H1 (cell line): ENCODE data around the gene DUSP2. TPM values are rescaled to one million over a fixed set of nuclear protein-coding genes. Genes with fewer than 3 reads are reported as not detected.

ENCODE experiments used
- CTCF ChIA-PET: fragments of 300-600 bp; sonication (Branson Sonifier 250); formaldehyde crosslinking; loops from one replicate; lab custom pipeline; 2021; ENCODE audit not compliant: partially characterized antibody; lab: Charles Lee
- POLR2A ChIA-PET: fragments of 300-600 bp; sonication (Branson Sonifier 250); formaldehyde crosslinking; loops from one replicate; lab custom pipeline; 2021; ENCODE audit warnings: inconsistent platforms; ENCODE audit not compliant: partially characterized antibody; lab: Charles Lee
- DNase-seq, 2 experiments: peaks; one replicate each; pipeline versions ENCODE4 v3.0.0 to v3.0.0-alpha.2; 2010 to 2022; ENCODE audit warnings: low spot score in 2 of 2, low read depth in 1 of 2, mixed read lengths in 1 of 2
- FAIRE-seq: peaks from 2 replicates; lab custom pipeline; 2011; peaks lifted over from hg19 to GRCh38; lab: Jason Lieb, UNC
- H2AFZ ChIP-seq: 2 replicates; pipeline ENCODE4 v1.8.1; 2012; ENCODE audit warnings: low read length, inconsistent platforms
- H2AK5ac ChIP-seq: 2 replicates; pipeline ENCODE4 v1.6.1; 2013; ENCODE audit warnings: low read depth, low read length
- H2BK120ac ChIP-seq: replicated peaks from 2 replicates; pipeline ENCODE3; 2013; ENCODE audit warnings: low read depth, low read length, inconsistent platforms
- H2BK12ac ChIP-seq: 2 replicates; pipeline ENCODE4 v1.6.1; 2013; ENCODE audit warnings: low read depth, low read length
- H2BK15ac ChIP-seq: 2 replicates; pipeline ENCODE4 v1.6.1; 2013; ENCODE audit warnings: low read length
- H2BK20ac ChIP-seq: 2 replicates; pipeline ENCODE4 v1.6.1; 2013; ENCODE audit warnings: low read length
- H2BK5ac ChIP-seq: 2 replicates; pipeline ENCODE4 v1.6.1; 2013; ENCODE audit warnings: low read depth, low read length
- H3K14ac ChIP-seq: 2 replicates; pipeline ENCODE4 v1.6.1; 2013; ENCODE audit warnings: inconsistent platforms; ENCODE audit not compliant: insufficient read length
- H3K18ac ChIP-seq: 2 replicates; pipeline ENCODE4 v1.6.1; 2013; ENCODE audit warnings: low read length; ENCODE audit errors: extremely low read depth
- H3K23ac ChIP-seq: 2 replicates; pipeline ENCODE4 v1.6.1; 2013; ENCODE audit warnings: inconsistent platforms; ENCODE audit not compliant: insufficient read length
- H3K23me2 ChIP-seq: 2 replicates; pipeline ENCODE4 v1.6.1; 2013; ENCODE audit warnings: low read depth, low read length
- H3K27ac ChIP-seq: 2 replicates; pipeline ENCODE4 v1.6.1; 2011; ENCODE audit warnings: low read depth, low read length, inconsistent platforms
- H3K27me3 ChIP-seq, 4 experiments: replicated peaks in 1 of 4; 1 replicate in 1 of 4; 2 replicates in 3 of 4; pipeline versions ENCODE4 v1.6.1 to v1.8.1; 2011 to 2013; ENCODE audit warnings: low read length in 3 of 4, mild to moderate bottlenecking in 3 of 4, inconsistent platforms in 2 of 4, mixed read lengths in 2 of 4, moderate library complexity in 1 of 4; ENCODE audit not compliant: control insufficient read depth in 3 of 4, insufficient read depth in 3 of 4; ENCODE audit errors: extremely low read depth in 1 of 4
- H3K36me3 ChIP-seq, 4 experiments: 2 replicates each; pipeline versions ENCODE4 v1.6.1 to v1.8.1; 2011 to 2013; ENCODE audit warnings: mild to moderate bottlenecking in 4 of 4, low read length in 3 of 4, moderate library complexity in 2 of 4, control low read depth in 1 of 4, inconsistent platforms in 1 of 4; ENCODE audit not compliant: insufficient read depth in 4 of 4, control insufficient read depth in 2 of 4
- H3K4ac ChIP-seq: replicated peaks from 2 replicates; pipeline ENCODE3; 2013; ENCODE audit warnings: low read length, low read depth, mixed read lengths, inconsistent platforms; ENCODE audit not compliant: insufficient read length
- H3K4me1 ChIP-seq, 4 experiments: replicated peaks in 1 of 4; 1 replicate in 1 of 4; 2 replicates in 3 of 4; pipeline versions ENCODE4 v1.6.1 to v1.8.1; 2011 to 2013; ENCODE audit warnings: low read length in 3 of 4, inconsistent platforms in 2 of 4, mixed read lengths in 1 of 4; ENCODE audit not compliant: insufficient read depth in 4 of 4, control insufficient read depth in 3 of 4
- H3K4me2 ChIP-seq, 2 experiments: 2 replicates each; pipeline versions ENCODE4 v1.6.1 to v1.8.1; 2011 to 2013; ENCODE audit warnings: low read depth in 2 of 2, low read length in 2 of 2, control low read depth in 1 of 2, inconsistent platforms in 1 of 2, mild to moderate bottlenecking in 1 of 2; ENCODE audit not compliant: insufficient read depth in 1 of 2
- H3K4me3 ChIP-seq, 4 experiments: fragments of 200-600, 300-600 bp in 1 of 4; sonication (generic), shearing (Covaris generic), sonication (Bioruptor Twin) in 1 of 4; 2 replicates each; pipeline versions ENCODE4 v1.5.1 to v1.8.1; 2011 to 2016; ENCODE audit warnings: low read length in 4 of 4, low read depth in 3 of 4, control low read depth in 2 of 4, inconsistent platforms in 2 of 4, mild to moderate bottlenecking in 2 of 4, mixed read lengths in 1 of 4, moderate library complexity in 1 of 4; ENCODE audit not compliant: insufficient read depth in 2 of 4; ENCODE audit errors: extremely low read depth in 1 of 4
- H3K56ac ChIP-seq: replicated peaks from 2 replicates; pipeline ENCODE3; 2013; ENCODE audit warnings: low read depth, mild to moderate bottlenecking, mixed read lengths, low read length, inconsistent platforms; ENCODE audit not compliant: insufficient read length
- H3K79me1 ChIP-seq: 2 replicates; pipeline ENCODE4 v1.6.1; 2013; ENCODE audit warnings: low read depth, low read length, control low read depth
- H3K79me2 ChIP-seq, 2 experiments: 2 replicates each; pipeline versions ENCODE4 v1.6.1 to v1.8.1; 2012 to 2013; ENCODE audit warnings: low read length in 2 of 2, mild to moderate bottlenecking in 2 of 2, inconsistent platforms in 1 of 2; ENCODE audit not compliant: insufficient read depth in 2 of 2, control insufficient read depth in 1 of 2
- H3K9ac ChIP-seq, 4 experiments: replicated peaks in 1 of 4; 1 replicate in 1 of 4; 2 replicates in 3 of 4; pipeline versions ENCODE4 v1.6.1 to v1.8.1; 2011 to 2013; ENCODE audit warnings: low read depth in 3 of 4, low read length in 3 of 4, control low read depth in 2 of 4, mild to moderate bottlenecking in 2 of 4, moderate library complexity in 2 of 4, inconsistent platforms in 1 of 4; ENCODE audit errors: extremely low read depth in 1 of 4
- H3K9me3 ChIP-seq, 2 experiments: 2 replicates each; pipeline versions ENCODE4 v1.6.1 to v1.8.1; 2012 to 2013; ENCODE audit warnings: mild to moderate bottlenecking in 2 of 2, moderate library complexity in 2 of 2, control low read depth in 1 of 2, inconsistent platforms in 1 of 2, low read depth in 1 of 2, low read length in 1 of 2, mixed read lengths in 1 of 2; ENCODE audit not compliant: insufficient read depth in 2 of 2
- H4K20me1 ChIP-seq, 2 experiments: replicated peaks in 1 of 2; 2 replicates each; pipeline versions ENCODE3 to v1.8.1; 2011 to 2013; ENCODE audit warnings: inconsistent platforms in 2 of 2, low read length in 2 of 2, mild to moderate bottlenecking in 1 of 2; ENCODE audit not compliant: insufficient read depth in 2 of 2, control insufficient read depth in 1 of 2
- H4K5ac ChIP-seq: 2 replicates; pipeline ENCODE4 v1.6.1; 2013; ENCODE audit warnings: low read length, low read depth, mixed read lengths, inconsistent platforms; ENCODE audit not compliant: insufficient read length
- H4K8ac ChIP-seq: 2 replicates; pipeline ENCODE4 v1.8.0; 2013; ENCODE audit warnings: mild to moderate bottlenecking, moderate library complexity, low read length, inconsistent platforms; ENCODE audit not compliant: insufficient read depth; ENCODE audit errors: extremely low read depth
- H4K91ac ChIP-seq: replicated peaks from 2 replicates; pipeline ENCODE3; 2013; ENCODE audit warnings: low read length, mixed read lengths, inconsistent platforms; ENCODE audit not compliant: insufficient read length
- CEBPB ChIP-seq: IDR thresholded peaks from 2 replicates; pipeline ENCODE4 v1.6.1; 2012; ENCODE audit warnings: low read depth, low read length
- RFX5 ChIP-seq: IDR thresholded peaks from 2 replicates; pipeline ENCODE4 v1.6.1; 2011; ENCODE audit warnings: low read depth, low read length, improper control_type of control experiment, borderline replicate concordance
- RXRA ChIP-seq: IDR thresholded peaks from 2 replicates; pipeline ENCODE4 v1.6.1; 2011; ENCODE audit warnings: low read depth, mild to moderate bottlenecking, low read length, moderate library complexity; ENCODE audit not compliant: insufficient read depth
- SIX5 ChIP-seq: IDR thresholded peaks from 2 replicates; pipeline ENCODE4 v1.6.1; 2011; ENCODE audit warnings: mild to moderate bottlenecking, low read depth, low read length
- TAF7 ChIP-seq: optimal IDR thresholded peaks from 2 replicates; pipeline ENCODE3; 2011; ENCODE audit warnings: low read depth, mild to moderate bottlenecking, inconsistent platforms, low read length, moderate library complexity, borderline replicate concordance
- TCF12 ChIP-seq: IDR thresholded peaks from 2 replicates; pipeline ENCODE4 v1.6.1; 2011; ENCODE audit warnings: low read depth, mild to moderate bottlenecking, low read length
- YY1 ChIP-seq: IDR thresholded peaks from 2 replicates; pipeline ENCODE4 v1.6.1; 2011; ENCODE audit warnings: low read depth, mild to moderate bottlenecking, low read length
- ZNF274 ChIP-seq: IDR thresholded peaks from 2 replicates; pipeline ENCODE4 v1.7.0; 2012; ENCODE audit warnings: low read length, borderline replicate concordance; ENCODE audit errors: extremely low read depth
- WGBS, 2 experiments: shearing (Covaris generic) in 1 of 2; methylation state at CpG; one replicate each; pipeline versions ENCODE4 v1.1.6 to v1.1.7; 2013 to 2015; ENCODE audit warnings: low lambda C conversion rate in 2 of 2, mixed read lengths in 2 of 2, inconsistent platforms in 1 of 2, low coverage in 1 of 2, missing lambda C conversion rate in 1 of 2; ENCODE audit not compliant: insufficient replicate concordance in 2 of 2, insufficient coverage in 1 of 2, insufficient read length in 1 of 2; ENCODE audit errors: extremely low coverage in 1 of 2, missing lambda C conversion rate in 1 of 2; 5-methylcytosine and 5-hydroxymethylcytosine counted together
- polyA plus RNA-seq, 7 experiments: library from polyadenylated mRNA; depleted of rRNA in 3 of 7; stranded (reverse) in 5 of 7; unstranded in 2 of 7; fragments of >200 nt in 5 of 7; fragments of 200-250 nt in 2 of 7; gene quantifications; 1 replicate in 5 of 7; 2 replicates in 1 of 7; 4 replicates in 1 of 7; pipeline versions ENCODE4 v1.2.1 to v1.2.3, GENCODE V29; 2011 to 2013; ENCODE audit warnings: missing spikeins in 2 of 7, mixed read lengths in 2 of 7
- total RNA-seq: library from RNA; stranded (reverse); fragmentation: NEBNext Ultra II Directional; extraction: Animal tissue kit (Norgen Biotek cat#: 25700); gene quantifications from 2 replicates; pipeline ENCODE4 v1.2.1, GENCODE V29; 2021
- TF ChIP-seq, protein P1 (sequence below): IDR thresholded peaks from 2 replicates; pipeline ENCODE4 v1.6.1; 2011; ENCODE audit warnings: low read depth, mild to moderate bottlenecking, low read length; ENCODE audit not compliant: insufficient read depth
- TF ChIP-seq, protein P2 (sequence below): IDR thresholded peaks from 2 replicates; pipeline ENCODE4 v1.6.1; 2012; ENCODE audit warnings: inconsistent platforms

DUSP2 gene
- total and polyA plus RNA-seq, 2 of the 8 experiments (the other 6 are each of a cell fraction or from before 2014, with no cell fraction given), result 10.1 to 10.4 TPM

DNA sequence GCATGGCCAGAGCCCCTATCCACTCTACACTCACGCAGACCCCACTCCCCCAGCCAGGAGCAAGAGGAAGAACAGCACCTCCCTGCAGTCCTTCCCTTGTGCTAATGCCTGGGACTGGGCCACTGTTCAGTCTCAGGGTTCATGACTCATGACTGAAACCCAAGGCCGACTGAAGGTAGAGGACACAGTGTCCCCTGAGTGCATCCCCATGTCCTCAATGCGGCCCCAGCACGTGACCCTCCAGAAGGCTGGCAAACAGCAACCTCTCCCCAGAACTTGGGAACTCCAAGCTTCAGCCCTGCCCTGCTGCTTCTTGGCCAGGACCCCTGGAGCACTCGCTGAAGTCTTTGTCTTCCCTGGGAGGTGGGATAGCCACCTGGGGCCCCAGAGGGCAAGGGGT is 22.8 kb downstream of the DUSP2 start:
- Histone ChIP-seq H3K4me2 (no peak overlapping the region), H3K79me2 (no peaks in the 10 kb centered on the region), H2BK20ac (no peak overlapping the region), H2AFZ (no peak overlapping the region), H2BK5ac (no peak overlapping the region), H3K36me3 (no peaks in the 10 kb centered on the region), H3K4me3 (no peak overlapping the region), H3K23ac (no peak overlapping the region), H3K79me1 (no peaks in the 10 kb centered on the region), H2BK15ac (no peak overlapping the region), H2BK12ac (no peak overlapping the region), H2BK120ac (no peak overlapping the region), H4K20me1 (no peaks in the 10 kb centered on the region), H3K27me3 (peaks cover 0 to 13% (median 12%) of the 10 kb centered on the region in 4 experiments; a peak in 5 of 7 replicates), H3K4ac (no peak overlapping the region), H3K18ac (no peak overlapping the region), H3K14ac (no peak overlapping the region), H3K27ac (no peak overlapping the region), H4K8ac (no peak overlapping the region), H3K56ac (no peak overlapping the region), H3K23me2 (no peaks in the 10 kb centered on the region; the same call in 1 of the 2 replicates), H4K91ac (no peak overlapping the region), H3K9me3 (no peaks in the 10 kb centered on the region), H2AK5ac (no peak overlapping the region), H3K9ac (no peak overlapping the region), H3K4me1 (peaks cover 0 to 9% (median 5%) of the 10 kb centered on the region in 4 experiments; a peak in 6 of 7 replicates), H4K5ac (no peak overlapping the region)
- WGBS, 2 experiments, result 94% methylated on average over 5 of the region's 5 CpGs; no CpG with 5 or more reads in 1 of the 2 experiments
- TF ChIP-seq TCF12 (no peak), TAF7 (no peak), CEBPB (no peak), RXRA (no peak), YY1 (no peak), RFX5 (no peak), SIX5 (no peak), ZNF274 (no peak)
- TF ChIP-seq, protein P1, sequence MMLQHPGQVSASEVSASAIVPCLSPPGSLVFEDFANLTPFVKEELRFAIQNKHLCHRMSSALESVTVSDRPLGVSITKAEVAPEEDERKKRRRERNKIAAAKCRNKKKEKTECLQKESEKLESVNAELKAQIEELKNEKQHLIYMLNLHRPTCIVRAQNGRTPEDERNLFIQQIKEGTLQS, result no peak
- TF ChIP-seq, protein P2, sequence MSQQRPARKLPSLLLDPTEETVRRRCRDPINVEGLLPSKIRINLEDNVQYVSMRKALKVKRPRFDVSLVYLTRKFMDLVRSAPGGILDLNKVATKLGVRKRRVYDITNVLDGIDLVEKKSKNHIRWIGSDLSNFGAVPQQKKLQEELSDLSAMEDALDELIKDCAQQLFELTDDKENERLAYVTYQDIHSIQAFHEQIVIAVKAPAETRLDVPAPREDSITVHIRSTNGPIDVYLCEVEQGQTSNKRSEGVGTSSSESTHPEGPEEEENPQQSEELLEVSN, result no peak
- ChIA-PET CTCF (interaction anchor here (1.4 to 1.7 kb wide), 2 partner anchors 51 kb away, joined by 3 to 5 read pairs; no protein-coding TSS in a partner anchor), POLR2A (no interaction called here)
- no peak for FAIRE-seq
- no peak for DNase-seq
